HUES48 (cell line): Measurements from ENCODE around the gene IFT172.

Experiments used
- H3K27ac ChIP-seq: one replicate; pipeline ENCODE4 v1.7.0; 2013; ENCODE audit warnings: low read depth, low read length, inconsistent platforms
- H3K27me3 ChIP-seq: 2 replicates; pipeline ENCODE4 v1.6.1; 2013; ENCODE audit warnings: mild to moderate bottlenecking, low read length; ENCODE audit not compliant: control insufficient read depth, insufficient read depth
- H3K36me3 ChIP-seq: 2 replicates; pipeline ENCODE4 v1.6.1; 2013; ENCODE audit warnings: low read length; ENCODE audit not compliant: control insufficient read depth, insufficient read depth
- H3K4me1 ChIP-seq: 2 replicates; pipeline ENCODE4 v1.6.1; 2013; ENCODE audit warnings: mild to moderate bottlenecking, low read length; ENCODE audit not compliant: control insufficient read depth, insufficient read depth
- H3K4me3 ChIP-seq: 2 replicates; pipeline ENCODE4 v1.5.1; 2013; ENCODE audit warnings: mild to moderate bottlenecking, low read depth, low read length
- H3K9ac ChIP-seq: 2 replicates; pipeline ENCODE4 v1.6.1; 2013; ENCODE audit warnings: mild to moderate bottlenecking, low read depth, low read length, moderate library complexity
- H3K9me3 ChIP-seq: 2 replicates; pipeline ENCODE4 v1.6.1; 2013; ENCODE audit warnings: low read length; ENCODE audit not compliant: control insufficient read depth, insufficient read depth

IFT172 gene

DNA sequence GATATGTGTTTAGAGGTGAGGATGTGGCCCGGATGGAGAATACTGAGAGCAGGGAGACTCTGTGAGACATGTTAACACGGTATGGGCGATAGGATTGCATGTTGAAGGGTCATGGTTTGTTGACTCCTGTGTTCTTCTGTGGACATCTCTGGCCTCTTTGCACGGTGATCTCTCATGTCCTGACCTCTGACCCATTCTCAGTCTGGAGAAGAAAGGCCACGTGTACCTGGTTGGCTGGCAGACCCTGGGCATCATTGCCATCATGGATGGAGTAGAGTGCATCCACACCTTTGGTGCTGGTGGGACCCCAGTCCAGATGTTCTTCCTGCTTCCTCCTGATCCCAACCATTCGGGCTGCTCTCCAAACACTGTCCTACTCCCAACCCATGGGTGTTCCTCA, 17.0 kb upstream of the IFT172 start:
- H3K27me3 ChIP-seq: no peaks in the 10 kb centered on the region
- H3K4me1 ChIP-seq: peaks cover 10% of the 10 kb centered on the region
- H3K9me3 ChIP-seq: no peaks in the 10 kb centered on the region
- no peak overlapping the region for H3K27ac ChIP-seq
- no peak overlapping the region for H3K4me3 ChIP-seq
- no peak overlapping the region for H3K9ac ChIP-seq
- no peaks in the 10 kb centered on the region for H3K36me3 ChIP-seq

DNA sequence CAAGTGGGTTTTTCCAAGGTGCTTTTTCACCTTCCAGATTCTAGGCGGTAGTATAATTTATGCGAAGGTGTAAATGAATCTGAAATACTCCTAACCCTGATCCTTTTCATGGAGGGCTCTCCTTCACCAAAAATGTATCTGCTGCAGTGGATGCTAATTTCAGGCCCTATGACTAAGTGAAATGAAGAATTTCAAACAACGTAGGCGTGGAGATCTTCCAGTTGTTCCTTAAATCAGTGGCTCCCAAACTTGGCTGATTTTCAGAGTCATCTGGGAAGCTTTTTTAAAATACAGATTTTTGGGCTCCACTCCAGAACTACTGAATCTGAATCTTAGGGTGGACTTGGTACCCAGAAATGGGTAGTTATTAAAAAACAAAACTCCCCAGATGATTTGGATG, 12.6 kb upstream of the IFT172 start:
- Histone ChIP-seq H3K36me3 (no peaks in the 10 kb centered on the region), H3K9ac (no peak overlapping the region), H3K4me1 (peaks cover 10% of the 10 kb centered on the region), H3K9me3 (no peaks in the 10 kb centered on the region), H3K4me3 (no peak overlapping the region), H3K27me3 (no peaks in the 10 kb centered on the region), H3K27ac (no peak overlapping the region)

DNA sequence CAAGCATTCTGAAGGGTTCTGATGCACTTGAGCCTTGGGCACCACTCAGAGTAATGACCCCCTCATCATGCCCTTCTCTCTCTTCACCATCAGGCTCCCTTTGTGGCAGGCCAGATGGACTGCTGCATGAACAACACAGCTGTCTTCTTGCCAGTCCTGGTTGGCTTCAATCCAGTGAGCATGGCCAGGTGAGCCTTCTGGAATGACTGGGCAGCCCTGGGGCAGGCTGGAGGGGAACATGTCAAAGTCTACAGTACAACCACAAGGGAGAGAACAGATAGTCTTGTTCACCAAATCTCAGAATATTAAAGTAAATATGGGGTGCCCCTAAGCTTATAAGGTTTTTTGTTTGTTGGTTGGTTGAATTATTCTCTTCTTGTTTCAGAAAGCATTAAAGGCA, 11.5 kb upstream of the IFT172 start:
- H3K36me3 ChIP-seq: no peaks in the 10 kb centered on the region
- H3K9me3 ChIP-seq: no peaks in the 10 kb centered on the region
- H3K4me3 ChIP-seq: no peak overlapping the region
- H3K27me3 ChIP-seq: peaks cover 7% of the 10 kb centered on the region
- H3K27ac ChIP-seq: no peak overlapping the region
- H3K4me1 ChIP-seq: peaks cover 10% of the 10 kb centered on the region
- no peak overlapping the region for H3K9ac ChIP-seq

DNA sequence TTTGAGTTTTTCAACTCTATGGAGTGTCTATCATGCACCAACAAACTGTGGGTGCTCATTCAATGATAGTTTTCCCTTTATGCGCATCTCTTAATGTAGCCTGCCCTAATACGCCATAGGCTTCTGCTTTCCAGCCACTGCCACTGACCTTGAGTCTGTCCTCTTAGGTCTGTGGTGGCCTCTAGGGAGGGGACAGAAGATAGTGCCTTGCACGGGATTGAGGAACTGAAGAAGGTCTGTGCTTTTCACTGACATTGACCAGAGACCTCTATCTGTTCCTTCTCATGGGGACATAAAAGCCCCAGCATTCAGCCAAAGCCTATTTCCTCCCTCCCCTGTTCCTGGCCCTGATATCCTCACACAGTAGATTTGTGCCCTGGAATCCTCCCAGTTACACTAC, 9.4 kb upstream of the IFT172 start:
- Histone ChIP-seq H3K4me3 (no peak overlapping the region), H3K9ac (no peak overlapping the region), H3K27ac (no peak overlapping the region), H3K36me3 (no peaks in the 10 kb centered on the region), H3K27me3 (peaks cover 24% of the 10 kb centered on the region), H3K4me1 (peaks cover 10% of the 10 kb centered on the region), H3K9me3 (no peaks in the 10 kb centered on the region)

DNA sequence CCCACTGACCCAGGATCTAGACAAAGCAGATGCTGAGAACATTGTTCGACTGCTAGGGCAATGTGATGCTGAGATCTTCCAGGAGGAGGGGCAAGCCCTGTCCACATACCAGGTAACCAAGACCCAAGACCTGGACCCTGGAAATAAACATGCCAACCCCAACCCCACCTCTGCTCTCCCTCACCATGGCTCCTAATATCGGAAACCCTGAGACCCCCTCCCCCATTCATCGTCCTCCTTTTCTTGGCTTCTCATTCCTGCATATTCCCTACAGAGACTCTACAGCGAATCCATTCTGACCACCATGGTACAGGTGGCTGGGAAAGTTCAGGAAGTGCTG, 7.7 kb upstream of the IFT172 start:
- H3K4me1 ChIP-seq: no peaks in the 10 kb centered on the region
- H3K9me3 ChIP-seq: no peaks in the 10 kb centered on the region
- H3K27me3 ChIP-seq: peaks cover 26% of the 10 kb centered on the region
- no peak overlapping the region for H3K27ac ChIP-seq
- H3K9ac ChIP-seq: no peak overlapping the region
- no peak overlapping the region for H3K4me3 ChIP-seq
- H3K36me3 ChIP-seq: no peaks in the 10 kb centered on the region

DNA sequence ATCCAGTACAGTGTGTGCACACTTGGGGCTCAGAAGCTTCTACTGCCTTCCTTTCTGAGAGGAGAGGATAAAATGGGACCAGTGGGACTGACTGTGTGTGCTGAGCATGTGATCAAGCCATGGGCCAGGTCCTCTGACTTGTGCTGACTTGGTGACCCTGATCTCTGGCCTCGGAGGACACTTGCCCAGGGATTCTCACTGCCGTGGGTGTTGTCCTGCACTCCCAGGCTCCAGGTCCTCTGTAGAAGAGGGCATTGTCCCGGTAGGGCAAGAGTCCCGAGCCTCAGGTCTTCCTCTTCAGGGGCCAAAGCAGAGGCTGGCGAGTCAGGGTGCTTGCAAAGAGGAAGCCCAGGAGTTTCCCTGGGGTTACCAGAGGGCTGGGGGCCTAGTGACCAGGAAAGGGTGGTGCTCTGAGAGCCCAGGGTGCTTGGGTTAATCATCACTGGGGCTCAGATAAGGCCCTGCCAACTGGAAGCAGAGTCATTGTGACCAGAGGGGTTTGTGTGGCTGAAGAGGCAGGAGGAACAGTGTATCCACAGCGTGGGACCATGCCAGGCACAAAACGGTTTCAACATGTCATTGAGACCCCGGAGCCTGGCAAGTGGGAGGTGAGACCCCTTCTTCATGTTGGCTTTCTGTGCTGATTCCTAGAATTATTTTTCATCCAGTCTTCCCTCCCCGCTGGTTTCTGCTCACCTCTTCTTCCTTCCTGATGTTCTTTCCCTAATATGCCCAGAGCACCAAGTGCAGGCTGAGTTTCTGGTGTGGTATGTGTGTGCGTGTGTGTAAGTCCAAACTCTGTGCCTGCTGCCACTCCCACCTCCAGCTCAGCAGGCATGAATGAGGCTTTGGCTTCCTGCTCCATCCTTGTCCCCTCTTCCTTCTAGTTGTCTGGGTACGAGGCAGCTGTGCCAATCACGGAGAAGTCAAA, 7.1 kb upstream of the IFT172 start, which contains the start of gene GCKR:
GCKR (plus strand) TSS at position 483 of the 931 bp plus-strand sequence; CDS start at position 549, 66 bp downstream.
- Histone ChIP-seq H3K27ac (no peak within 1 kb of the TSS), H3K27me3 (peaks cover 26% of the 10 kb centered on the region), H3K4me3 (peak within 1 kb of the TSS; percentile 75; the same call in 1 of the 2 replicates), H3K9ac (no peak within 1 kb of the TSS), H3K9me3 (no peaks in the 10 kb centered on the region), H3K36me3 (no peaks in the 10 kb centered on the region), H3K4me1 (no peaks in the 10 kb centered on the region)

DNA sequence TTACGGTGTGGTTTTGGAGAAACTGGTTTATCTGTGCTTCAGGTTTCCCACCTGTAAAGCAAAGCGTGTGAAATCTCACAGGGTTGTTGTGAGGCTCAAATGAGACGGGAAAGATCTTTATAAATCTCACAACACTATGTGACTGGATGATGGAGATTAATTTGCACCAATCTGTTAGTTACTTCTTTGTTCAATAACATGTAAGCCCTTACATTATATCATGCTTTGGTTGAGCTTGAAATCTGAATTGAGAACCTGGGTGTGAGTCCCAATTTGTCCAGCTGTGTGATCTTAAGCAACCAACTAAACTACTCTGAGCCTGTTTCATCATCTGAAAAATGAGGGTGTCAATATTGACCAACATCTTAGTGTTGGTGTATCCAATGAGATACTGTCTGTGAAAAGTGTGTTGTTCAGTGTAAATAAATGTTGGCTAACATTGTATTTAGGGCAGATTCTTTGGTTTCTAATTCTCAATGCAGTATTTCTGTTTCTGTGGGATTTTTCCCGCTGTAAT, 6.4 kb upstream of the IFT172 start:
- no peaks in the 10 kb centered on the region for H3K36me3 ChIP-seq
- peak overlapping the region; percentile 75; the same call in 1 of the 2 replicates for H3K4me3 ChIP-seq
- no peak overlapping the region for H3K27ac ChIP-seq
- no peaks in the 10 kb centered on the region for H3K4me1 ChIP-seq
- H3K27me3 ChIP-seq: peaks cover 26% of the 10 kb centered on the region
- H3K9me3 ChIP-seq: no peaks in the 10 kb centered on the region
- no peak overlapping the region for H3K9ac ChIP-seq

DNA sequence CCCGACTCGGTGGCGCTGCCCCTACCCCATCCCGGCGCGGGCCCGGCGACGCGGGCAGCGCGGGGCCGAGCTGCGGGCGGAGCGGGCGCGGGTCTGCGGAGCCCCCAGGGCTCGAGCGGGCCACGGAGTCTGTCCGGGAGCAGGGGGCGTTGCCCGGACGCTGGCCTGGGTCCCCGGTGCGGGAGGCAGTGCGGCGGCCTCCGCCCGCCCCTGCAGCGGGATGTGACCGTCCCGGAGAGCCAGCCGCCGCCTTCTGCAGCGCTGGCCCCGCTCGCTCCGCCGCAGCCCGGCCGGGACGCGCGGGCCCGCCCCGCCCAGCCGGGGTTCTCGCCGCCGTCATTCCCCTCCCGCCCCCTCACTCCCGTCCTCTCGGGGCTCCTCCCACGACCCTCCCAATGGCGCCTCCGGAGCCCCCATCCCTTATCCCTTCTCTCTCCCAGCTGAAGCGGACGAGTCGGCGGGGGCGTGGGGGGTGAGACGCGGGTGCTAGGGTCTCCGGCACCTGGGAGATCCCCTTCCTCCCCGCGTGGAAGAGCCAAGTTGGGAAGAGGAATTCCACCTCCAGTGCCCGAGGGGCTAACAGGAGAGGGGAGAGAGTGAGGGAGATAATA, 5.5 kb upstream of the IFT172 start, which contains the start of gene FNDC4:
FNDC4 (minus strand) TSS at position 257 of the 611 bp plus-strand sequence. CDS start 521 bp downstream, outside the sequence.
- no peak within 1 kb of the TSS for H3K27ac ChIP-seq
- peaks cover 26% of the 10 kb centered on the region for H3K27me3 ChIP-seq
- peak within 1 kb of the TSS; percentile 75 for H3K4me3 ChIP-seq
- peaks cover 2% of the 10 kb centered on the region for H3K4me1 ChIP-seq
- no peaks in the 10 kb centered on the region for H3K9me3 ChIP-seq
- H3K9ac ChIP-seq: peak within 1 kb of the TSS; percentile 10; the same call in 1 of the 2 replicates
- no peaks in the 10 kb centered on the region for H3K36me3 ChIP-seq

DNA sequence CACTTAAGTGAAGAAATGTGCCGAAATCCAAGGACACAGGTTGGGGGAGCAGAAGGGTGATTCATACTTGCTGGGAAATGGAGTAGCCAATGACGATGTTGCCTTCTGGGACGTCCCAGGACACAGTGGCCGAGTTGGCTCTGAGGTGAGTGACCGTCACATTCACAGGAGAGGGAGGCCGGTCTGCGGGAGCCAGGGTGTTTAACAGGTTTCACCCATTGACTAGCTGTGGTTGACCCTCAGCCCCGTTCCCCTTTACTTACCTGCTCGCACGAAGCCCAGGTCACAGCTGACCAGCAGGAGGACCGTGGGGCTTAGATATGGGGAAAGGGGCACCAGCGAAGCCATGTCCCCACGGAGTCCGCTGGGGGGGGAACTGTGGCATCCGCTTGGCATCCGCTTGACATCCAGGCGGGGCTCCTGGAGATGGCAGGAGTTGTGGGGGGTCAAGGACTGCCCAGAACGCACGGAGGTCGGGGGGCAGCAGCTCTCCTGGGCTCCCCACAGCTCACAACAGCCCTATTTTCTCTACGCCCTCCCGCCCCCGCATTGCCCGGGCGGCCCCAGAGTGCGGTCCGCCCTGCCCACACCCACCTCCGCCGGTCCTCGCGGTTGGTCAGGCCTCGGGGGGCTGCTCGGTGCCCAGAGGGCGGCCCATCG, 4.9 kb upstream of the IFT172 start:
- Histone ChIP-seq H3K4me1 (peaks cover 4% of the 10 kb centered on the region), H3K27me3 (peaks cover 26% of the 10 kb centered on the region), H3K4me3 (peak overlapping the region; percentile 75), H3K27ac (no peak overlapping the region), H3K9me3 (no peaks in the 10 kb centered on the region), H3K36me3 (no peaks in the 10 kb centered on the region), H3K9ac (no peak overlapping the region)

DNA sequence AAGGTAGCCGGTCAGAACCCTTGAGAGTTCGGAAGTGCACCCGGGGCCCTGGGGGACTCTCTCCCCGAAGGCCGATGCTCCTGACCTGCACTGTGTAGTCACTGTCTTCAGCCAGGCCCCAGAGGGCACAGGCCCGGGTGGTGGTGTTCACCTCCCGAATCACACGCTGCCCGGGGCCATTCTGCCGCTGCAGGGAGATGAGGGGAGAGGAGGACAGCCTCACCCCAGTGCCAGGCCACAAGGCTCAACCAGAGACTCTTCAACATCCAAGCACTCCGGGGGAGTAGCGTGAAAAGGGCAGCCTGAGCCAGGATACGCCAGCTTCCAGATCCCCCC, 4.4 kb upstream of the IFT172 start:
- Histone ChIP-seq H3K27me3 (peaks cover 26% of the 10 kb centered on the region), H3K4me1 (peaks cover 4% of the 10 kb centered on the region), H3K4me3 (peak overlapping the region; percentile 75; the same call in 1 of the 2 replicates), H3K9ac (no peak overlapping the region), H3K36me3 (no peaks in the 10 kb centered on the region), H3K9me3 (no peaks in the 10 kb centered on the region), H3K27ac (no peak overlapping the region)
